ENCODE results near the gene AKT3. TPM values are rescaled to one million over a fixed set of nuclear protein-coding genes. Genes with fewer than 3 reads are reported as not detected.
A peak's percentile ranks its signal among the peaks of the same experiment; 100 is the strongest.
"Not testable (repeated sequence)": the region's sequence is repeated elsewhere in the genome, so short reads cannot be mapped to it uniquely, and the experiment has no call there.

The AKT3 gene
- total and polyA plus RNA-seq, 5 donors = 8.4 to 61.2 (median 47.9) TPM

DNA sequence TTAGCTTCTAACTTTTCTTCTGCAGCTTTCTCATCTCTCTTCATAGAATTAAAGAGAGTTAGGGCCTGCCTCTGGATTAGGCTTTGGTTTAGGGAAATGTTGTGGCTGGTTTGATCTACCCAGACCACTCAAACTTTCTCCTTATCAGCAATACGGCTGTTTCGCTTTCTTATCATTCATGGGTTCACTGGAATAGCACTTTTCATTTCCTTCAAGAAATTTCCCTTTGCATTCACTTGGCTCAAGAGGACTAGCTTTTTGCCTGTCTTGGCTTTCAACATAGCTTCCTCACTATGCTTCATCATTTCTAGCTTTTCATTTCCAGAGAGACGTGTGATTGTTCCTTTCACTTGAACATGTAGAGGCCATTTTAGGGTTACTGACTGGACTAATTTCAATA, 59.6 kb downstream of the AKT3 start:
- H3K4me1 ChIP-seq (ENCODE audit: control insufficient read depth, insufficient read depth, low read length) = peaks cover 18% of the 10 kb centered on the region
- ATAC-seq = peak; percentile 39 to 44
- intact Hi-C loops (cut with DNase I) = loop anchor here in 1 of 4 donors (10.0 kb wide), 1 partner anchor 54 kb away; no protein-coding TSS in a partner anchor

DNA sequence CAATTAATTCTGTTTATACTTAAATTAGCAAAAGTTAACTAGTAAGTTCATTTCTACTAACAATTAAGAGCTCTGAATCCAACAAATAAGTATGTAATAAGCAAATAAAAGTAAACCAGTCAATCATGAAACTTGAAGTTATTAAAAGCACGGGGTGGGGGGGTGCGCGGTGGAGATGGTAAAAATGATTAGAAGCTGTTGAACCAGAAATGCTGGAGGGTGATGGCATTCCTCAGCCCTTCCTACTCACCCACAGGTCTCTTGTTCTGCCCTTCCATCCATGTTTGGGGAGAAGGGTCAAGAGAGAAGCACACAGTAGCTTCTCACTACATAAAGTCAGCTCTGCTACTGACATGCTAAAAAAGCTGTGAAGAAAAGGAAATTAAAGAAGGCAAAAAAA, 63.5 kb downstream of the AKT3 start:
- ATAC-seq = no peak
- Histone ChIP-seq H3K27me3 (ENCODE audit: control insufficient read depth, insufficient read depth) (no peaks in the 10 kb centered on the region), H3K9me3 (ENCODE audit: control insufficient read depth, low read length) (no peaks in the 10 kb centered on the region), H3K4me3 (ENCODE audit: low read length) (no peak overlapping the region), H3K4me1 (ENCODE audit: control insufficient read depth, insufficient read depth, low read length) (peaks cover 14% of the 10 kb centered on the region), H3K27ac (ENCODE audit: low read length) (no peak overlapping the region)
- intact Hi-C loops (cut with DNase I) = no loop called here
- no peak for DNase-seq
- WGBS = 73% methylated on average over 3 of the region's 3 CpGs

More for the DNA sequence above, 59.6 kb downstream of the AKT3 start:
- Histone ChIP-seq H3K27ac (ENCODE audit: low read length) (peak overlapping the region; percentile 66), H3K9me3 (ENCODE audit: control insufficient read depth, low read length) (no peaks in the 10 kb centered on the region), H3K27me3 (ENCODE audit: control insufficient read depth, insufficient read depth) (no peaks in the 10 kb centered on the region), H3K4me3 (ENCODE audit: low read length) (no peak overlapping the region)
- DNase-seq = no peak
- 40% methylated on average over 3 of the region's 3 CpGs for WGBS

DNA sequence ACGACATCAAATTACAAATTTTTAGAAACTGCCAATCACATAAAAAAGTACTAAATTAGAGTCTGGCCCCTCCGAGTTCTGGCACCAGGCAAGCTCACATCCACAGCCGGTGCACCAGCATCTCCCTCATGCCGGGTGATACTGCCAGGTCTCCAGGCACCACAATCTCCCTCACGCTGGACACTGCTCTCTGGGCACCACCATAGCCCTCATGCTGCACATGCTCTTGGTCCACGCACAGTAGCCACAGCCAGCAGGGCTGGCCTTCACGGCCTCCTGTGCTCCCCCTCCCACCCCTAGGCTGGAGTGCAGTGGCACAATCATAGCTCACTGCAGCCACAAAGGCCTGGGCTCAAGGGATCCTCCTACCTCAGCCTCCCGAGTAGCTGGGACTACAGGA, 65.5 kb downstream of the AKT3 start:
- Histone ChIP-seq H3K27me3 (ENCODE audit: control insufficient read depth, insufficient read depth) (no peaks in the 10 kb centered on the region), H3K4me1 (ENCODE audit: control insufficient read depth, insufficient read depth, low read length) (peaks cover 6% of the 10 kb centered on the region), H3K9me3 (ENCODE audit: control insufficient read depth, low read length) (no peaks in the 10 kb centered on the region), H3K4me3 (ENCODE audit: low read length) (no peak overlapping the region), H3K27ac (ENCODE audit: low read length) (no peak overlapping the region)
- intact Hi-C loops (cut with DNase I) = no loop called here
- ATAC-seq = no peak
- 92% methylated on average over 8 of the region's 8 CpGs for WGBS
- DNase-seq = no peak

DNA sequence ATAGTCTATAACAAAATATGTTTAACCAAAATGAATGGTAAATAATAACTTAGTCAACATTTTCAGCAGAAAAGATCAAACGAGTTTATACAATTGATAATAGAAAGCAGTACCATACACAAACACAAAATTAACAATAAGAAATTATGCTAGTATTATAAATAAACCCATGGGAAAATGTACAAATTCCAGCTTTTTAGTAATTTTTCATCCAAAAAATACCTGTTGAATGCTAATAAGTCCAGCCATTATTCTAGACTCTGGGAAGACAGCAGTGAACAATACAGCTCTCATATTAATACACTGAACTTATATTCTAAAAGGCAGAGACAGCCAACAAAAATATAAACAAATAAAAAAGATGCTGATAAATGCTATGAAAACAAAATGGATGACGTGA, 66.3 kb downstream of the AKT3 start:
- no peak for ATAC-seq

DNA sequence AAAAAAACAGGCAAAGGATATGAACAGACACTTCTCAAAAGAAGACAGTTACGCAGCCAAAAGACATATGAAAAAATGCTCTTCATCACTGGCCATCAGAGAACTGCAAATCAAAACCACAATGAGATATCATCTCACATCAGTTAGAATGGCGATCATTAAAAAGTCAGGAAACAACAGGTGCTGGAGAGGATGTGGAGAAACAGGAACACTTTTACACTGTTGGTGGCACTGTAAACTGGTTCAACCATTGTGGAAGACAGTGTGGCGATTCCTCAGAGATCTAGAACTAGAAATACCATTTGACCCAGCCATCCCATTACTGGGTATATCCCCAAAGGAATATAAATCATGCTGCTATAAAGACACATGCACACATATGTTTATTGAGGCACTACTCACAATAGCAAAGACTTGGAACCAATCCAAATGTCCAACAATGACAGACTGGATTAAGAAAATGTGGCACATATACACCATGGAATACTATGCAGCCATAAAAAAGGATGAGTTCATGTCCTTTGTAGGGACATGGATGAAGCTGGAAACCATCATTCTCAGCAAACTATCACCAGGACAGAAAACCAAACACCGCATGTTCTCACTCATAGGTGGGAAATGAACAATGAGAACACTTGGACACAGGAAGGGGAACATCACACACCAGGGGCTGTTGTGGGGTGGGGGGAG, 77.5 kb downstream of the AKT3 start:
- H3K4me1 ChIP-seq (ENCODE audit: control insufficient read depth, insufficient read depth, low read length); H3K27ac ChIP-seq (ENCODE audit: low read length); H3K4me3 ChIP-seq (ENCODE audit: low read length); DNase-seq; intact Hi-C loops (cut with DNase I); H3K9me3 ChIP-seq (ENCODE audit: control insufficient read depth, low read length); H3K27me3 ChIP-seq (ENCODE audit: control insufficient read depth, insufficient read depth); ATAC-seq: not testable (repeated sequence)
- 97% methylated on average over 4 of the region's 4 CpGs for WGBS

More for the DNA sequence above, 66.3 kb downstream of the AKT3 start:
- Histone ChIP-seq H3K4me3 (ENCODE audit: low read length) (no peak overlapping the region), H3K9me3 (ENCODE audit: control insufficient read depth, low read length) (no peaks in the 10 kb centered on the region), H3K4me1 (ENCODE audit: control insufficient read depth, insufficient read depth, low read length) (peaks cover 6% of the 10 kb centered on the region), H3K27ac (ENCODE audit: low read length) (no peak overlapping the region), H3K27me3 (ENCODE audit: control insufficient read depth, insufficient read depth) (no peaks in the 10 kb centered on the region)
- intact Hi-C loops (cut with DNase I) = no loop called here
- WGBS = 64% methylated on average over 2 of the region's 2 CpGs
- DNase-seq = no peak

DNA sequence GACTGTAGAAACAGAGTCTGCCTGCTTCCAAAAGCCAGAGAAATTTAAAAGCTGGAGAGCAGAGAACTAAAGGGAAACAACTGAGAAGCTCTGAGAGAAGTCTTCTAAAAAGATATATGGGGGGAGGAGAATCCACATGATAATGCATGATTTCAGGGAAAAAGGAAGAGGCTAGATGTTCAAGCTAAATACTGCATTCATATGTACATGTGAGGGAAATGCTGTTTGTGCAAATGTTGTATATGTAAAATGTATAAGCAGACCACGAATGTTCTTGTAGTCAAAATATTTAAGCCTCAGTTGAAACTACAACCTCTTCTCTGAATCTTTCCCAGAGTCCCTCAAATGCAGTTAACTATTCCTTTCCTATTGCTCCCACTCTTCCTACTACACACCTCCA, 79.2 kb downstream of the AKT3 start:
- DNase-seq (no peak), ATAC-seq (no peak)
- no peaks in the 10 kb centered on the region for H3K9me3 ChIP-seq (ENCODE audit: control insufficient read depth, low read length)
- no peaks in the 10 kb centered on the region for H3K27me3 ChIP-seq (ENCODE audit: control insufficient read depth, insufficient read depth)
- H3K27ac ChIP-seq (ENCODE audit: low read length) = no peak overlapping the region
- H3K4me1 ChIP-seq (ENCODE audit: control insufficient read depth, insufficient read depth, low read length) = no peaks in the 10 kb centered on the region
- no peak overlapping the region for H3K4me3 ChIP-seq (ENCODE audit: low read length)
- intact Hi-C loops (cut with DNase I) = no loop called here
- 83% methylated on average over 1 of the region's 1 CpG for WGBS

DNA sequence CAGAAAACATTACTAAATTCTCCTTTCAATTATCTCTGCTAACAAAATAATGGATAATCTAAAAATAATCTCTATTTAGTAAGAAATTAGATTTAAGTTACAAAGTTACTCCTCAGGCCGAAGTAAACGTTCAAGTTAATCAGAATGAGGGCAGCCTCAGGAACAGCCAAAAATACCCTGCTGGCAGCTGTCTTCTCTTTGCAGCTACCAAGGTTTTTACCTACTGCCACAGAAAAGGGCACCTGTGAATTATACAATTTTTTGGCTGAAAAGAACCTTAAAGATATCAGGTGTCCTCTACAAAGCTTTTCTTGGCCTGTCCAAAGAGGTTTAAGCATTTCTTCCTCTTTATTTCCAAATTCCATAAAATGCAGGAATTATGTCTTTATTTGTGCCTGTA, 84.4 kb downstream of the AKT3 start:
- intact Hi-C loops (cut with DNase I) = loop anchor here in 1 of 4 donors (10.0 kb wide), 1 partner anchor 279 kb away; no protein-coding TSS in a partner anchor
- 36% methylated on average over 2 of the region's 2 CpGs for WGBS
- H3K27me3 ChIP-seq (ENCODE audit: control insufficient read depth, insufficient read depth) = no peaks in the 10 kb centered on the region

DNA sequence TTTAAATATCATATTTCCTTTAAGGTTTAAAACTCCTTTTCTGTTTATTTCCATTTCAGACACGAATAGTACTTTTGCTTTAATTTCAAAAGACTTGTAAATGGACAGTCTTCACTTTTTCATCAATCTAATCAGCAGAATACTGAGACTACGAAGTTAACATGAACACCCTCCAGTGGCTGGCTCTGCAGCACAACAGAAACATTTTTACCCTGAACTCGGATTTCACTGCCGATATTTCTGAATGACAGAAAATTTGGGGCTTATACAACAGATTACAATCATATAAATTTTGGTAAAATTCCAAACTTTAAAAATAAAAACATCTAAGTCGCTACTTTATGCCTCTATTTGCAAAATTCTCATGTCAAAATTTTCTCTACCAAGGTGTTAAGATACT, 86.2 kb downstream of the AKT3 start:
- Histone ChIP-seq H3K9me3 (ENCODE audit: control insufficient read depth, low read length) (no peaks in the 10 kb centered on the region), H3K27me3 (ENCODE audit: control insufficient read depth, insufficient read depth) (no peaks in the 10 kb centered on the region), H3K4me3 (ENCODE audit: low read length) (no peak overlapping the region), H3K27ac (ENCODE audit: low read length) (no peak overlapping the region), H3K4me1 (ENCODE audit: control insufficient read depth, insufficient read depth, low read length) (no peaks in the 10 kb centered on the region)
- DNase-seq (no peak), ATAC-seq (no peak)
- intact Hi-C loops (cut with DNase I) = loop anchor here in 1 of 4 donors (10.0 kb wide), 1 partner anchor 281 kb away; no protein-coding TSS in a partner anchor
- WGBS = 67% methylated on average over 5 of the region's 5 CpGs

More for the DNA sequence above, 84.4 kb downstream of the AKT3 start:
- DNase-seq (no peak), ATAC-seq (no peak)
- Histone ChIP-seq H3K4me1 (ENCODE audit: control insufficient read depth, insufficient read depth, low read length) (no peaks in the 10 kb centered on the region), H3K4me3 (ENCODE audit: low read length) (no peak overlapping the region), H3K27ac (ENCODE audit: low read length) (no peak overlapping the region), H3K9me3 (ENCODE audit: control insufficient read depth, low read length) (no peaks in the 10 kb centered on the region)

DNA sequence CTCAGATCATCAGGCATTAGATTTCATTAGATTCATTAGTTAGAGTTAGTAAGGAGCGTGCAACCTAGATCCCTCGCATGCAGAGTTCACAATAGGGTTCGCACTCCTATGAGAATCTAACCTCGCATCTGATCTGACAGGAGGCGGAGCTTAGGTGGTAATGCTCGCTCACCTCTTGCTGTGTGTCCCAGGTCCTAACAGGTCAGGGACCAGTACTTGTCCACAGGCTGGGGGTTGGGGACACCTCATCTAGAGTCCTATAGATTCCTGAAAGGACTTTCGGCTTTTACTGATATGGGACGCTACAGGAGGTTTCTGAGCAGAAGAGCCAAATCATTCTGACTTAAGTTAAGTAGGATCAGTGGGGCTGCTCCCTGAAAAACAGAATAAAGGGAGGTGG, 91.4 kb downstream of the AKT3 start:
- intact Hi-C loops (cut with DNase I) = no loop called here
- ATAC-seq (no peak), DNase-seq (no peak)
- no peaks in the 10 kb centered on the region for H3K4me1 ChIP-seq (ENCODE audit: control insufficient read depth, insufficient read depth, low read length)
- H3K9me3 ChIP-seq (ENCODE audit: control insufficient read depth, low read length) = no peaks in the 10 kb centered on the region
- H3K4me3 ChIP-seq (ENCODE audit: low read length) = no peak overlapping the region
- no peaks in the 10 kb centered on the region for H3K27me3 ChIP-seq (ENCODE audit: control insufficient read depth, insufficient read depth)
- 95% methylated on average over 8 of the region's 8 CpGs for WGBS
- H3K27ac ChIP-seq (ENCODE audit: low read length) = no peak overlapping the region

DNA sequence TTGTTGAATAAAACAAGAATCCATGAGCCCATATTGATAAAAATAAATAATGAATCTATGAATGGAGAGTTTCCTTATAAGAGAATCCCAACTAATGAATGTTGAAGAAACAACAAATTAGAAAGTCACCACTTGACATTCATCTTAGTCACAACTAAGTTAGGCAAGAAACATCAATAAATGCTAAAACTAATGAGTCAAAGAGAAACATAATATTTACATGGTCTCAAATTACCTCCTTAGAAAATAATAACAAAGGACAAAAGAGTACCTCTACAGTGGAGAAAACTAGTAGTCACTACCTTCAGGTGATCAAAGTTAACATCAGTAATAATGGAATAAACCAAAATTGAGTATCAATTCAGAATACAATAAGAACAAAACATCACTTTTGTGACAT, 93.5 kb downstream of the AKT3 start:
- no peaks in the 10 kb centered on the region for H3K9me3 ChIP-seq (ENCODE audit: control insufficient read depth, low read length)
- ATAC-seq (no peak), DNase-seq (no peak)
- intact Hi-C loops (cut with DNase I) = no loop called here
- H3K27ac ChIP-seq (ENCODE audit: low read length) = no peak overlapping the region
- H3K4me3 ChIP-seq (ENCODE audit: low read length) = no peak overlapping the region
- H3K4me1 ChIP-seq (ENCODE audit: control insufficient read depth, insufficient read depth, low read length) = no peaks in the 10 kb centered on the region
- no peaks in the 10 kb centered on the region for H3K27me3 ChIP-seq (ENCODE audit: control insufficient read depth, insufficient read depth)

DNA sequence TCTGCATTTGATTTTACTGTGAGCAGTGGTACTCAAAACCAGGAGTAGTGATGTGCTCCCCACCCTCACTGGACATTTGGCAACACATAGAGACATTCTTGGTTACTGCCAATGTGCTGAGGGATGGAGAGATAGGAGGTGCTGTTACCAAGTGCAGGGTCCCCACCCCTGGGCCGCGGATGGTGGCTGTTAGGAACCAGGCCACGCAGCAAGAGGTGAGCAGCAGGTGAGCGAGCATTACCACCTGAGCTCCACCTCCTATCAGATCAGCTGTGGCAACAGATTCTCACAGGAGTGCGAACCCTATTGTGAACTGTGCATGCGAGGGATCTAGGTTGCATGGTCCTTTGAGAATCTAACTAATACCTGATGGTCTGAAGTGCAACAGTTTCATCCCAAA, 95.7 kb downstream of the AKT3 start:
- ATAC-seq = no peak
- no peaks in the 10 kb centered on the region for H3K4me1 ChIP-seq (ENCODE audit: control insufficient read depth, insufficient read depth, low read length)

DNA sequence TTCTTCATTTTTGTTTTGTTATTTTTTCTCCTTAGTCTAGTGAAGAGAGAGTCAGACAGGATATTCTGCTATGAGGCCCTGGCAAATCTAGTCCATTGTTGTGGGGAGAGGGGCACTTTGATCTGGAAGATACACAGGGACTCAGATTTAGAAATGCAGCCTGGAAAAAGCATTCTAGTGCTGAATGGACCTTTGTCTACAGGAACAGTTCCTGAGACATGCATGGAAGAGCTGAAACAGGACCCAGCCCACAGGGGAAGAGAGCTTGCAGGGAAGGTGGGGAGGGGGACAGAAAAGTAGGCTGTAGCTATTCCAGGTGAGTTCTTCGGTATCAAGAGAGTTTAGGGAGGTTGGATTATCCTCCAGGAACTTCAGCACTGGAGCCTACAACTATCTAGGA, 98.5 kb downstream of the AKT3 start:
- Histone ChIP-seq H3K4me1 (ENCODE audit: control insufficient read depth, insufficient read depth, low read length) (no peaks in the 10 kb centered on the region), H3K27me3 (ENCODE audit: control insufficient read depth, insufficient read depth) (no peaks in the 10 kb centered on the region), H3K4me3 (ENCODE audit: low read length) (no peak overlapping the region), H3K27ac (ENCODE audit: low read length) (no peak overlapping the region), H3K9me3 (ENCODE audit: control insufficient read depth, low read length) (no peaks in the 10 kb centered on the region)
- intact Hi-C loops (cut with DNase I) = no loop called here
- WGBS = 93% methylated on average over 1 of the region's 1 CpG
- ATAC-seq = no peak
- no peak for DNase-seq

More for the DNA sequence above, 95.7 kb downstream of the AKT3 start:
- no peak overlapping the region for H3K4me3 ChIP-seq (ENCODE audit: low read length)
- intact Hi-C loops (cut with DNase I) = no loop called here
- no peaks in the 10 kb centered on the region for H3K27me3 ChIP-seq (ENCODE audit: control insufficient read depth, insufficient read depth)
- H3K9me3 ChIP-seq (ENCODE audit: control insufficient read depth, low read length) = no peaks in the 10 kb centered on the region
- DNase-seq = peak in 2 of 3 donors; percentile 40 to 53
- WGBS = 90% methylated on average over 6 of the region's 6 CpGs
- no peak overlapping the region for H3K27ac ChIP-seq (ENCODE audit: low read length)

Data from right cardiac atrium (tissue), 5 donors.